HepG2 (cell line): ENCODE measurements around the gene SLC9A5. TPM values are rescaled to one million over a fixed set of nuclear protein-coding genes. Genes with fewer than 3 reads are reported as not detected.
A peak's percentile ranks its signal among the peaks of the same experiment; 100 is the strongest.

Experiments
- ARID4A ChIP-seq: sonication (generic); formaldehyde crosslinking; IDR thresholded peaks from 2 replicates; pipeline ENCODE4 v1.5.0; 2020; ENCODE audit warnings: mild to moderate bottlenecking, missing genetic modification reagents, borderline replicate concordance
- MLXIP ChIP-seq: sonication (generic); formaldehyde crosslinking; IDR thresholded peaks from 2 replicates; pipeline ENCODE4 v1.9.0; 2021; ENCODE audit warnings: missing genetic modification reagents, borderline replicate concordance
- MXD3 ChIP-seq: IDR thresholded peaks from 2 replicates; pipeline ENCODE4 v1.6.1; 2016; ENCODE audit warnings: mild to moderate bottlenecking, missing biosample characterization, missing genetic modification reagents
- SNAPC4 ChIP-seq: sonication (generic); formaldehyde crosslinking; IDR thresholded peaks from 2 replicates; pipeline ENCODE4 v1.4.0; 2020; ENCODE audit warnings: mild to moderate bottlenecking, missing genetic modification reagents
- TCF12 ChIP-seq, 2 experiments: fragments of 450-650 bp in 1 of 2; sonication (generic) in 1 of 2; formaldehyde crosslinking in 1 of 2; IDR thresholded peaks; 2 replicates each; pipeline versions ENCODE4 v1.6.1 to v1.8.0; 2017 to 2022; ENCODE audit warnings: antibody characterized with exemption in 1 of 2, mild to moderate bottlenecking in 1 of 2, missing genetic modification reagents in 1 of 2, moderate library complexity in 1 of 2
- YEATS4 ChIP-seq: sonication (generic); formaldehyde crosslinking; IDR thresholded peaks from 2 replicates; pipeline ENCODE4 v1.4.0; 2020; ENCODE audit warnings: missing genetic modification reagents, borderline replicate concordance
- ZBTB2 ChIP-seq: sonication (generic); formaldehyde crosslinking; IDR thresholded peaks from 2 replicates; pipeline ENCODE4 v1.8.0; 2022; ENCODE audit warnings: low read depth, missing genetic modification reagents
- ZNF562 ChIP-seq: sonication (generic); formaldehyde crosslinking; IDR thresholded peaks from 2 replicates; pipeline ENCODE4 v1.8.0; 2022; ENCODE audit warnings: missing genetic modification reagents, borderline replicate concordance
- ZNF607 ChIP-seq: sonication (generic); formaldehyde crosslinking; IDR thresholded peaks from 2 replicates; pipeline ENCODE4 v1.5.1; 2020; ENCODE audit warnings: missing genetic modification reagents, mild to moderate bottlenecking, borderline replicate concordance
- ZSCAN22 ChIP-seq: sonication (generic); formaldehyde crosslinking; IDR thresholded peaks from 2 replicates; pipeline ENCODE4 v1.4.0; 2020; ENCODE audit warnings: mild to moderate bottlenecking, missing genetic modification reagents
- polyA plus RNA-seq, 8 experiments: library from polyadenylated mRNA; depleted of rRNA in 3 of 8; stranded (reverse) in 7 of 8; unstranded in 1 of 8; fragments of >200 nt; fragmentation: Illumina TruSeq in 4 of 8; extraction: Trizol in 4 of 8; gene quantifications; 2 replicates each; pipeline versions ENCODE4 v1.2.1 to v1.2.3, GENCODE V29; 2011 to 2016; ENCODE audit warnings: low read depth in 4 of 8, missing spikeins in 1 of 8, mixed read lengths in 1 of 8; ENCODE audit not compliant: insufficient read depth in 1 of 8
- total RNA-seq, 5 experiments: library from RNA; depleted of rRNA; stranded (reverse); fragments of >200 nt; fragmentation: Illumina TruSeq; extraction: Trizol; gene quantifications; 2 replicates each; pipeline ENCODE4 v1.2.3, GENCODE V29; 2016; ENCODE audit warnings: low read depth in 1 of 5

The SLC9A5 gene
- total and polyA plus RNA-seq, 2 of the 13 experiments (the other 11 are each of a cell fraction or from before 2014, with no cell fraction given), result 0.58 to 1.4 TPM

- TF ChIP-seq SNAPC4 (no peak), MLXIP (0 out of 2 replicates have a peak, but pooled peaks have one; percentile 28), TCF12 (IDR thresholded peaks at IDR 0.05) (no peak), TCF12 (CRISPR knock-in tag; IDR thresholded peaks at IDR 0.05) (no peak), ZBTB2 (CRISPR knock-in tag) (peak; percentile 64; the same call in 1 of the 2 replicates), ZSCAN22 (CRISPR knock-in tag) (no peak), YEATS4 (CRISPR knock-in tag) (peak; percentile 68; the same call in 1 of the 2 replicates), MXD3 (peak; percentile 44; the same call in 1 of the 2 replicates), ZNF607 (CRISPR knock-in tag) (peak; percentile 69; the same call in 1 of the 2 replicates), ZNF562 (CRISPR knock-in tag) (no peak), ARID4A (peak; percentile 69; the same call in 1 of the 2 replicates)
These were observed 1.3 kb upstream of the SLC9A5 start, which contains the start of gene FHOD1 (continued) for GRCh38 chr16:67247192-67248072.
